IPS DF 4.7 (cell line): Measurements from ENCODE around the gene HELZ2.

Experiments used
- DNase-seq: peaks from one replicate; pipeline ENCODE4 v3.0.0-alpha.2; 2013; ENCODE audit warnings: low spot score; ENCODE audit errors: extremely low read depth

HELZ2 gene

GRCh38 chr20:63527184-63527583, 46.9 kb downstream of the HELZ2 start:
- DNase-seq, result no peak

DNA sequence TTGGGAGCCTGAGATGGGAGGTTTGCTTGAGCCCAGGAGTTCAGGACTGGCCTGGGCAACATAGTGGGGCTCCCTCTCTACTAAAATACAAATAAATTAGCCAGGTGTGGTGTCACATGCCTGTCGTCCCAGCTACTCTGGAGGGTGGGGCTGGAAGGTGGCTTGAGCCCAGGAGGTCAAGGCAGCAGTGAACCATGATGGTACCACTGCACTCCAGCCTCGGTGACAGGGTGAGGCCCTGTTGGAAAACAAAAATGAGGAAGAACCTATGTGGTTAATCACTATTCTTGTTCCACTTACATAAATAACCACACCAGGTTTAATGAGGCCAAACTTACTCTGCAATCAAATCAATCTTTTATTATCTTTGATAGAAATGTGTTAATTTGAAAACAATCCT, 48.1 kb downstream of the HELZ2 start:
- no peak for DNase-seq

GRCh38 chr20:63525185-63525584, 48.9 kb downstream of the HELZ2 start:
- DNase-seq, result no peak
